HuH-7 (cell line): ENCODE results near the gene ADAMTS17.

Experiments
- DNase-seq: peaks from one replicate; pipeline ENCODE4 v3.0.0; 2011; ENCODE audit warnings: low spot score

ADAMTS17 gene

GRCh38 chr15:100049936-100050876 lies 291.6 kb downstream of the ADAMTS17 start:
- DNase-seq, result no peak

GRCh38 chr15:100049483-100049882 lies 292.3 kb downstream of the ADAMTS17 start:
- no peak for DNase-seq

- DNase-seq, result no peak
Observed at GRCh38 chr15:100048736-100049135, 293.0 kb downstream of the ADAMTS17 start.

GRCh38 chr15:100043692-100044091 lies 298.1 kb downstream of the ADAMTS17 start:
- DNase-seq, result no peak

GRCh38 chr15:100043068-100043641 lies 298.6 kb downstream of the ADAMTS17 start:
- no peak for DNase-seq

GRCh38 chr15:100042558-100042957 lies 299.2 kb downstream of the ADAMTS17 start:
- no peak for DNase-seq

GRCh38 chr15:100041127-100041828 lies 300.5 kb downstream of the ADAMTS17 start:
- no peak for DNase-seq

- no peak for DNase-seq
Observed at GRCh38 chr15:100039994-100040393, 301.8 kb downstream of the ADAMTS17 start.

GRCh38 chr15:100038736-100039135 lies 303.0 kb downstream of the ADAMTS17 start:
- DNase-seq, result no peak

- no peak for DNase-seq
Observed at GRCh38 chr15:100037901-100038300, 303.9 kb downstream of the ADAMTS17 start.

- DNase-seq, result no peak
Observed at GRCh38 chr15:100036015-100036414, 305.8 kb downstream of the ADAMTS17 start.

- DNase-seq, result no peak
Observed at GRCh38 chr15:100034191-100034590, 307.6 kb downstream of the ADAMTS17 start.

- no peak for DNase-seq
Observed at GRCh38 chr15:100033140-100033857, 308.5 kb downstream of the ADAMTS17 start.

GRCh38 chr15:100032358-100033085 lies 309.3 kb downstream of the ADAMTS17 start:
- no peak for DNase-seq

GRCh38 chr15:100031665-100032357 lies 310.0 kb downstream of the ADAMTS17 start:
- DNase-seq, result no peak

- no peak for DNase-seq
Observed at GRCh38 chr15:100030586-100031229, 311.1 kb downstream of the ADAMTS17 start.

GRCh38 chr15:100029868-100030479 lies 311.8 kb downstream of the ADAMTS17 start:
- DNase-seq, result no peak

- no peak for DNase-seq
Observed at GRCh38 chr15:100029045-100029444, 312.7 kb downstream of the ADAMTS17 start.

- no peak for DNase-seq
Observed at GRCh38 chr15:100026041-100026440, 315.7 kb downstream of the ADAMTS17 start.

- no peak for DNase-seq
Observed at GRCh38 chr15:100022806-100023205, 319.0 kb downstream of the ADAMTS17 start.
